HG03457 (cell line): ENCODE data around the gene RABGAP1.

ENCODE experiments used
- ATAC-seq: cut with Tn5 transposase; IDR thresholded peaks from one replicate; pipeline ENCODE4 v1.9.1; 2021; ENCODE audit warnings: moderate number of reproducible peaks; ENCODE audit not compliant: unreplicated experiment

Gene RABGAP1

DNA sequence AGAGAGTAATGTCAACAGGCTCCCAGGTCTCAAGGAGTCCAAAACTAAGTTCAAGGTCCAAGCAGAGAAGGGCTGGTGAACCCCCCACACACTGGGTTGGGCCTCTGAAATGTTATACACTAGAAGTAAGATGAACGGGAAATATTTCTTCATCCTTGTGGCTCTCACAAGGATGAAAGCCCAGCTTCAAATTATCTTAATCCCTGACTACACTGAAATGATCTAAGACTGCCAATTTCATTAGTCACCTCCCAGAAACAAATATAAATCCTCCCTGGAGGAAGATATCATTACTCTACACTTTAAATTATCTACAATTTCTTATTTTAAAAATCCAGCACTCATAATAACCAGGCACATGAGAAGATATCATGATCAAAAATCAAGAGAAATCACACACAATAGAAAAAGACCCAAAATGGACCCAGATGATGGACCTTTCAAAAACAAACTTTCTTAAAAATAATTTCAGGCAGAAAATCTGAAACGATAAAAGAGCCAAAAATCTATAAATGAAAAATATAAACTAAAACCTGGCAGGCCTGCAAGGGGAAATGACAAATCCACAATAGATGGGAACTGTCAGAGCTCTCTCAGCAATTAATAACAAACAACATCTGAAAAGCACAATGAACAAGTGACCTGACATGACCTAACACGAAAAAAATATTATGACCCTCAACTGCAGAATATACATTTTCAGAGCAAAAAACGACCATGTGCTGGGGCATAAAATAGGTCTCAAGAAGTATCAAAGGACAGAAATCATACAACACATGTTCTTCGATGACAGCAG, 210.1 kb downstream of the RABGAP1 start:
- ATAC-seq, result no peak
